NOMO-1 treated with DMSO at 0.1 percent for 48 hours (cell line): ENCODE data around the gene DOCK4.
A peak's percentile ranks its signal among the peaks of the same experiment; 100 is the strongest.

ENCODE experiments used
- DNase-seq: peaks from one replicate; lab custom pipeline; 2025; ENCODE audit not compliant: unreplicated experiment; lab: John Stamatoyannopoulos, UW

DOCK4 gene

DNA sequence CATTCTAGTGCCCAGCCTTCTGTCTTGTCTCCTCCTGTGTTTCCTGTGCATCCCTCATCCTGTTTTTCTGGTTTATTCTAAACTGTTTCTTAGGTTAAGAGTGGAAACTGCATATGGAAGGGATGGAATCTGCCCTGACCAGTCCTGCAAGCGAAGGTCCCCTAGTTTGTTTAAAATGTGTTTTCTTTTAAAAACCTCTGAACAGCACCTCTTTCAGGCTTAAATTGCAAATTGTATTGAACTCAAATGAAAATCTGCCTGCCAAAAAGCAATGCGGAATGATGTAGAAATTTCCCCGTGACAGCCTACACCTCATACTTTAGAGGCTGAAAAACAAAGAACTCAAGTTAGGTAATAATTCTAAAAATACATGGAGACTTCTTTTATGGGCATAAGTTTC lies 421.1 kb downstream of the DOCK4 start:
- no peak for DNase-seq

DNA sequence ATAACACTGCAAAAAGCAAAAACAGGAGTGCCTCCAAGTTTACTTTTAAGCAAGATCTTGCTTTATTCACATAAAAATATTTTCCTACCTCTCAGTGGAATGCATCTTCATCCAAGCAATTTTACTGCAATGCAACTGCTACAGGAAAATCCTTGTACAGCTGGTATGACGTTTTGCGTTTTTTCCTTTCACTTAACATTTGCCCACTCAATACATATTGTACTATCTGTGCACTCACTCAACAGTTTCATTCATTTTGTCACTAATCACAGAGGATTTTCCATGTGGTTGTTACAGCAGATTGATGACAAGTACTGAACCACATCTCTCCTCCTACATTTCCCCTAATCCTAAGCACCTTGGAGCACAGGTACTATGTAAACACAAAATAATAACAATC lies 421.9 kb downstream of the DOCK4 start:
- DNase-seq, result no peak

DNA sequence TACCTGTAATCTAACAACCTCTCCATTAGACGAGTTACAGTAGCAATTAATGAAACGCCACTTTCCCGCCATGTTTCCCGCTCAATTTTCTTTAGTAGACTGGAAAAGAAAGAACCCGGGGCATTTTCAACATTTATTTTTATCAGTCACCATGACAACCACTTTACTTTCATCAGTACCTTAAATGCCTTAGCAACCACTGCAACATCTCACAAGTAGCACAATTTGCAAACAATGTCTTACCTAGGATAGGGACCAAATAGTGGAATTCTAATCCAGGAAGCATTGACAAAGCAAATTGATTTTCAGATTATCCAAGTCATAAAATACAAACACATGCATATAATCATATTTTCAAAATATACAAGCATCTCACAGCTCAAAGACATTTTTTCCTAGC lies 422.3 kb downstream of the DOCK4 start:
- DNase-seq, result no peak

DNA sequence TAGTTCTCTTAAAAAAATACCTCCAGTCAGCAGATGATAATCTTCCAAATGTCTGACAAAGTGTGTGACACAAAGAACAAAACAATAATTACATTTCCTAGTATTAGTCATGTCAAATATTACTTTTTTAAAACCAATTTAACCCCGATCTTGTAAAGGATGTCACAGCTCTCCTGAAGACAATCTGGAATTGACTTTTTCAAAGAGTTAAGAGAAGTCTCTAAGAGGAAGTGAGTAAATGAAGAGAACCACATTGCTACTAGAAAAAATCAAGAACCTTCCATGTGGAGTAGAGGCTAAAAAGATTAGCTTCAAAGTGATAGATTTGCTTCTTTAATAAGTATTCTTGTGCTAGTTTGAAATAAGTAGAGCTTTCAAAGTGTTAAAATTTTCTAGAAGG lies 425.7 kb downstream of the DOCK4 start:
- DNase-seq, result peak; percentile 2

DNA sequence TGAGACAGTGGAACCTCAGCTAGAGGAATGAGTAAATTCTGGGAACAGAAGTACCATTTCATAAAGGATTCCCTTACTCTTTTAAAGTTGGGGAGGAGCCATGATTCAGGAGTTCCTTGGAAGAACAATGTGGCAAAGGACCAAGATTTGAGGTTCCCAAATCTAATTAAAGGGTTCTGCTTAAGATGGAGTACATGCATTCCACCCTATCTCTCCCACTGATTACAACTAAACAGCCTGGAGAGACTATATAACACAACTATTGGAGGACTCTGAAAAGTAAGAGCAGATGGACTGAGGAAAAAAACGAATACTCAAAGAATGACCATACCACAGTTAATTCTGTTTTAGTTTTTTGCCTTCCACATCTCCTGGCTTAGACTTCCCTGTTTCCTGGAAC lies 431.0 kb downstream of the DOCK4 start:
- DNase-seq, result no peak

DNA sequence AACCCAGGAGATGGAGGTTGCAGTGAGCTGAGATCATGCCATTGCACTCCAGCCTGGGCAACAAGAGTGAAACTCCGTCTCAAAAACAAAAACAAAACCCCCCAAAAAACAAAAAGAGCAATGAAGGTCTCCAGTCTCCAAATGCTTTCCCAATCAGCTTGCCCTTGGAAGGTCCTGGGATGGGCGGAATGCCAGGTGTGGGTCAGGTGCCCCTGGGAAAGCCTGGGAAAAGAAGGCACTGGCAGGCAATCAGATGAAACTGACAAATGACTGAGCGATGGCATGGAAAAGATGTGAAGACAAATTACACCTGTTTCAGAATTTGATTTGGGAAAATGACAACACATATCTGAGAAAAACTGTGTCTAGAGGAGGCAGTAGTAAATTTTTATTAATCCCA lies 433.5 kb downstream of the DOCK4 start:
- DNase-seq, result no peak

DNA sequence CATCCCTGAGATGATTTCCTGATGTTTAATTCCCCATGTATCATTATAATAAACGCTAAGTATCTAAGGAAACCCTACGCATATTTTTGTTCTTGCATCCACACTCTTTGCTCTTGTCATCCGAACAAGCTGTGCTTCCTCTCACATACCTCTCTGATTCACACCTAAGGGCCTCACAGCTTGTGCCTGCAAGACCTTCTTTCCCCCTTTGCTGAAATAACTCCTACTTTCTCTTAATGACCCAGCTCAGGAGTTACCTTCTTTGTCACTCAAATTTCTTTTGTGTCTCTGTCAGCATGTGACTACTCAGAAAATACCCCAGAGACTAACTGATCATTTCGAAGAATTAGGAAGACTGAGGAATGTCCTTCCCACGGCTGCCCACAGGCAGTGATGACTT lies 434.6 kb downstream of the DOCK4 start:
- no peak for DNase-seq

DNA sequence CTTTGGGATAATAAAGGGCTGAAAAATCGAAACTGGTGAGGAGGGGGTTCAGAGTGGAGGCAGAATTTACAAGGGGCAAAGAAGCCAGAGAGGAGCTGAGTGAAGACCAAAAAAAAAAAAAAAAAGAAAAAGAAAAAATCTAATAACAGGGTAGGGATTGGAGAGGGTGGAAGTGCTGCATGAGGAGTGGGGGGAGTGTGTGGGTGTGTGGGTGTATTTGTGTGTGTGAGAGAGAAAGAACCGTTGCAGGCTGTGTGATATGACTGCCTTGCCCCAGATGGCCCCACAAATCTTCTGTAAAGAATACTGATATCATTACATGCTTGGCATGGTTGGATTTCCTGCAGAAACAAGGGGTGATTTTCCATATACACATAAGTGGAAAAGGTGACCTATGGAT lies 436.1 kb downstream of the DOCK4 start:
- DNase-seq, result no peak

DNA sequence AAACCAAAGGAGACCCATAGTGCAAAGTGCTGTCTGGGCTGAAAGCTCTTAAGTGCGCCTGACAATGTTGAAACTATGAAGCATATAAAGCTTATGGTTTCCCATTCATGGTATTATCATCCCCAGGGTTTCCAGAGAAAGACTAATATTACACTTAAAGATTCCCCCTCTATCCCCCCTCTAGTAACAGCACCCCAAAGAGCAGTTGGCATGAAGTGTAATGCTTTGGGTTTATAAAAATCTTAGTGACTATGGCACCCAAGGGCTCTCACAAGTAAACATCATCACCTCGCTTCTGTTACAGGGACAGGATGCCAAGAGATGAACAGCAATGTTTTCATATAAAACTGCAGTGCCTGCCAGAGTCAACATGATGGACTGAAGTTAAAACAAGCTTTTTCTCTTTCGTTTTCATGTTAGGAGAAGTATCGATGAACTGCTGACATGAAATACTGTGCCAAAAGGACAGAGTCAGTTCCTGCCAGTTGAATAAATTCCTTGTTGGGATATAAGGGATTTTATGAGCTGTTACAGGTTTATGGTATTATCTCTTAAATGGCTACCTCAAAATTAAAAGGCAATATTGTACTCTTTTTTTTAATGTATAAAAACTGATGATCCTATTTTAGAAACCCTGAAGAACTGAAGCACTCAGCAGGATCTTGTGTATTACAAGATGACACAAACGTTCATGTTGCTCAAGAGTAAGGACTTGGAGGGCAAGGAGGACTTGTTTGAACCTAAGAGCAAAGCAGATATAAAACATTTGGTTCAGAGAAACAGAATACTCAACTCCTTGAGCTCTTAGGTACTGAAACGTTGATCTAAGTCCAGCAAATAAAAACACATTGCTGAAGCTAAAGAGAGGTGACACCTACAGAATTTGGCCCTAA lies 440.2 kb downstream of the DOCK4 start:
- no peak for DNase-seq

DNA sequence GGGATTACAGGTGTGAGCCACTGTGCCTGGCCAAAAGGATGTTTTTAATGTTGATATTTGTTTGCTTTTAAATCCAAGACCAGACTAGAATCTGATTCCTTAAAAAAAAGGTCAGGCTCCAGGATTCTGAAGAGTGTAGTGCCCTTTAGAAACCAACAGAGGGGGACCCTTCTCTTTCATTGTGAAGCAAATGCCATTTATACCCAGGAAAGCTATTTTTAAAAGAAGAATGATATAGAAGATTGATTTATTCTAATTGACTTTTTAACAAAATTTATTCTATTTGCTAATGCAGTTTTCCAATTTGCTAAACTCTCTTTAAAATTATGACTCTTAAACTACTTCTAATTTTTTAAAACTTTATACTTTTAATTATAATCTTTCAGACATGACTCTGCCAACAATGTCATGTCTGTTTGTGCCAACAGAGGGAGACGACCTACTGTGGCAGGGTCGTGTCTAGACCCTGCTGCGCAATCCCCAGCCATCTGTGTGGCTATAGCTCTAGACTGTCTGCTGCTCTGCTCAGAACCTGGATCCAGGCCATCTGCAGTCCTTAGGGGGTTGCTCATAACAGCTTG lies 442.9 kb downstream of the DOCK4 start:
- peak; percentile 15 for DNase-seq

DNA sequence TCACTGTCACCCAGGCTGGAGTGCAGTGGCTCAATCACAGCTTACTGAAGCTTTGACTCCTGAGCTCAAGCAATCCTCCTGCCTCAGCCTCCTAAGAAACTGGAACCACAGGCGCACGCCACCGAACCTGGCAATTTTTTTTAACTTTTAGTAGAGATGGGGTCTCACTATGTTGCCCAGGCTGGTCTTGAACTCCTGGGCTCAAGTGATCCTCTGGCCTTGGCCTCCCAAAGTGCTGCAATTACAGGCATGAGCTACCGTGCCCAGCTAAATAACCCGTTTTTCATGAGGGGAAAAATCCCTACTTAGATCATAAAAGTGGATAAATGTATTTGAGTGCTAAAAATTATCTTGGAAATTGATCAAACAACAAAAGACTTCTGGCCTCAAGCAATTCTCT lies 443.4 kb downstream of the DOCK4 start:
- DNase-seq, result no peak

DNA sequence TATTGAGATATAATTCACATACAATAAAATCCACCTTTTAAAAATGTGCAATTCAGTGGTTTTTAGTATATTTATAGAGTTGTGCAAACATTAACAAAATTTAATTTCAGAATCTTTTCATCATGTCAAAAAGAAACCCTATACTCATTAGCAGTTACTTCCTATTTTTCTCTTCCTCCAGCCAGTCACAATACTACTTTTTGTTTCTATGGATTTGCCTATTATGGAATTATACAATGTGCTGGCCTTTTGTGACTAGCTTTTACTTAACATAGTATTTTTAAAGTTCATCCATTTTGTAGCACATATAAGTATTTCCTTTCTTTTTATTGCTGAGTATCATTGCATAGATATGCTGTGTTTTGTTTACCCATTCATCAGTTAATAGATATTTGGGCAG lies 444.0 kb downstream of the DOCK4 start:
- DNase-seq, result peak; percentile 3

DNA sequence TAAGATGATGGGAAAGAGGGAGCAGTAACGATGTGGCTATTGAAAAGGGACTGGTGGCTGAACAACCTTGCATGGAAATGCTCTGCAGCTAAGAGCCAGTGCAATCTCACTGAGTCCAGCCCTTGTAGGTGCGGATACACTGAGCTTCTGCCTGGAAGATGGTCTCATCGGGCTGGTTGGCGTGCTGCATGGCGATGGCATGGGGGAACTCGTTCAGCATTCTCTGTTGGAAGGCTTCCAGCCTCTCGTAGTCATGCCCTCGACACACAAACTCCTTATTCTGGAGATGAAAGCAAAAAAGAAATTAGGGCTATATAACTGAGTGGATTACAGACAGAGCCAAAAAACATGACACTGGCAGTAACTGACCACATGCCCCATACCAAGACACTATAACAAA lies 446.2 kb downstream of the DOCK4 start:
- no peak for DNase-seq

DNA sequence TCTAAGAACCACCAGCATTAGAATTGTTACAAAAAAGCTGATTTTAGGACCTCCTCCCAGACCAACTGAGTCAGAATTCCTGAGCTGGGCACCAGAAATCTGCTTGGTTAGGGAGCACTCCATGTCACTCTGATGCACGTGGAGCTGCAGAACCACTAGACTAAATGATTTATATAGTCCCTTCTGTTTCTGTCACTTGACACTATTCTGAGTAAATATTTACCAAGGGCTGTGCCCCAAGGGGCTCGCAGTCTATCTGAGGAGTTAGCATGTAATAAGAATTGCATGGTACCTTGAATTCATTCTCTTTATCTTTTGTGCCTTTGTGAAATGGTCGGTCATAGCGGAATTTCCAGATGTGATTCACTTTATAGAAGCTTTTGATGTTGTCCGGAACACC lies 447.9 kb downstream of the DOCK4 start:
- no peak for DNase-seq

DNA sequence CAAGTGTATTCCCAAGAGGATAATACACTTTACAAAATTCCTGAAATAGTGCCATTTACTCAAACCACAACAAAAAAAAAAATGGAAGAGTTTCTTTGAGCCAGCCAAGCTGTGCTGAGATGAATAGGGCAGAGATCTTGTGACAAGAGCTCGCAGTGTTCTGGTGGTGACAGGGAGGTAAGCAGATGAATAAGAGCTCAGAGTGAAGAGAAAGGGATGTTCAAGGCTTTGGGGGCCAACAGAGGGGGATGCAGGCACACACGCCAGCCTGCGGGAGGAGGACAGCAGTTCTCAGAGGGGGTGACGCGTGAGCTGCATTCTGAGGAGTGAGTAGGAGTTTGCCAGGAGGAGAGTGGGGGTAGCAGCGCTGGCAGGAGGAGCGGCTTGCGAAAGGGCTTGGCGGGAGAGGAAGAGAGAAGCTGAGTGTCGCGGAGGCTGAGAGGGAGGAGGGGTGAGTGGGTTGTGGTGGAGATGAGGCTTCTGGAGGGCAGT lies 449.5 kb downstream of the DOCK4 start:
- DNase-seq, result peak; percentile 36

DNA sequence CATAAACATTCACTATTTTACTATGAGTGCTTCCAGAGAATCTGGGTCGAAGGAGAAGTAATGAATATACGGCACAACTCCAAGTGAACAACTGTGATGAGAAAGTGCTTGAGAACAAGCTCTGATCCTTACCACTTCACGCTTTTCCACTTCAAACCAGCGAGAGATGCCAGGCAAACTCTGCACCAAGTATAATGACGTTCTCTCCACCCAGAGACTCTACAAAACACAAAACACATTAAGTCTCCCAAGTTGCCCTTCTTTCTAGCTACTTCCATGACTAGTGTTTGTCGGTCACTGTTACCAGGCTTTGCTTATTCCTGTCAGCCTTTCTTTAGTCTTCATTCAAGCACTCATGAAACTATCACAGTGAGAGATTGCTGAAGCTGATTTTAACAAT lies 450.8 kb downstream of the DOCK4 start:
- DNase-seq, result no peak

DNA sequence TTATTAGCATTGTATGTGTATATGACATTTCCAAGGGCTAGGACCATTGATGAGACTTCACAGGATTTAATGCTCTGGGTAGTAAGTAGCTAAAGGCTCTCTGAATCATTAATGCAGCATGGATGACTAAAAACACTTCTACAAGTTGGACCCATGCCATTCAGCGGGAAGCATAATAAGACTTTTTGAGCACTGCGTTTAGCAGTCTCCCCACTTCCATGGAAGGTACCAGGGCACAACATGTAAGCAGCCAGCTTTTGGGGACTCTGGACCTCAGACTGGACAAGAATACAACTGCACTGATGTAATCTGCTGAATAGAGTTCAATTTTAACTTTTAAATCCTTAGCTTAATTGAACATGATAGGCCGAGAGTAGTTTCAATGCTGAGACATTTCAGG lies 452.2 kb downstream of the DOCK4 start:
- no peak for DNase-seq

DNA sequence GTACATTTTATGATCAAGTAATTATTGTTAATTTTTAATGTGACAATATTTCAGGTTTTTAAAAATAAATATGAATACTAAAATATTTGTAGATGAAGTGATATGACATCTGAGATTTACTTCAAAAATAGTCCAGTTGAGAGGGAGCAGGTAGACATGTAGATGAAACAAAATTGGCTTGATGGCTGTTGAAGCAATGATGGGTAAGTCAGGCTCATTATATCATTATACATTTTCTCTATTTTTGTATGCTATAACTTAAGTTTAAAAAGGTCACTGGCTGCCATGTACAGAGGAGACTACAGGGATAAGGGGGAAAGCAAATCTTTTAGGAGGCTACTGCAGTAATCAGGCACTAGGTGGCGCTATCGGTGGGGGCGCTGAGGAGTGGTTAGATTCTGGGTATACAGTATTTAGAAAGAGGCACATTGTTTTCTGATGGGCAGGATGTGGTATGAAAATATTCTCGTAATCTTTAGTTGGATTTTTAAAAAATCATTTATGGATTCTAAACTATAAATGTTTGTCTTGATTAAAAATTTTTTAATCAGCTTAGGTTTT lies 454.1 kb downstream of the DOCK4 start:
- peak; percentile 39 for DNase-seq

DNA sequence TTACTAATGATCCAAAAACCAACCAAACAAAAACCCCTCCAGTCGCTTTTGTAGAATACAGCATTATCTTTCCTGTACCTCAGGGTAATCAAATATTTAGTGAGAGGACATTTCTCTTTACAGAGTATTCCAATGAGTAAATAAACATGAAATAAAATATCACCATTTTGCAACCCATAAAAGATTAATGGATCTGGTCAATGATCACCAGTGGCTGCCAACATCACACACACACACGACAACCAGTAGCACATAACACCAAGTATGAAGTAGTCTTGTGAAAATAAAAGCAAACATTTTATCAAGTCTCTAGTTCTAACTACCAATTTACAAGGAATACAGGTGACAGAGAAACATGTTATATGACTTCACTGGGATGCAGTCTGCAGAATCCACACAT lies 455.3 kb downstream of the DOCK4 start:
- no peak for DNase-seq

DNA sequence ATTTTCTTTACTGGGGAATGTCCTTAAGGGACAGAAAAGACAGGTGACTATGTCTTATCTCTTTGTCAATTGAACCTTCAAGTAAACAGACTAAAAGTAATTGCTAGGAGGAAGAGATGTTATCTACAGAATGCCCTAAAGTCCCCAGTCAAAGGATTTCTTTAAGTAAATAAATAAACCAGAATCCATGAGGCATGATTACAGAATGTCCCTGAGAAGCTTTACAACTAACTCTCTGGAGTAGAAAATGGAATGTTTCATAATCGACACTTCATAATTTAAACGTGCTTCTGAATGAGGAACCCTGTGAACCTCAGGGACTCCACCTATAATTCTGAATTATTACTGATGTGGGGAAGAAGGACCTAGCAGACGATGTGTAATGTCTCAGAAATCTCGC lies 456.0 kb downstream of the DOCK4 start:
- DNase-seq, result no peak

DNA sequence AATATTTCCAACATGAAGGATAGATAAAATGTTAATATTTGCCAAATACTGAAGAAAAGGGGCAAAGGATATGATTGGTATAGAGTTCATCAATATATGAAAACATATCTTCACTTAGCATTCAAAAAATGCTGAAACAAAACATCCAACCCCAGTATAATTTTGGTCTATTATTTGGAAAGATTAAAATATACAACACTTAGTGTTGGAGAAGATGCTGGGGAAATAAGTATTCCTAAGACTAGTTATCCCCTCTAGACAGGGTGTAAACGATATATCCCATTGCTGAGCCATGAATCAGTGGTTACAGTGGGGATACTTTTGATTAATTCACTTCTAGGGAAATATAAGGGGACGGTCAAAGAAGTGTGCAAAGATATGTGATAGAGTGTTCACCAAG lies 456.6 kb downstream of the DOCK4 start:
- DNase-seq, result no peak

DNA sequence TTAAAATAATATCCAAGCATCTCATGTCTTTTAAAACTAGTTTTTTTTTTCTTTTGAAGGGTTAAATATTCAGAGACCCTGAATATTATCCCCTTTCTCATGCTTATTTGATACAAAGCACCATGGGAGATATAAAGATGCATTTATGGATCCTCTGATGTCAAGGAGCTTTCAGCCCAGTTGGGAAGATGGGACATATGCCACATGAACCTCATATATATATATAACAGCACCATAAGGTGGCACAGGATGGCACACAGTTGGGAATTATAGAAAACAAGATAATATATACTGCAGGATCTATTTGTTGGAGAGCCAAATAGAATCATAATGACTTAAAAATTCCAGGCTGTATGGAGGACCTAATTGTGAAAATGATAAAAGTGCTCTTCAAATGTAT lies 458.5 kb downstream of the DOCK4 start:
- DNase-seq, result no peak
